HEK293 (cell line): ENCODE results near the gene MAPT.

Source experiments
- CTCF ChIA-PET: fragments of 350-600 bp; formaldehyde crosslinking; extraction: SDS; loops from one replicate; lab custom pipeline; 2021; ENCODE audit warnings: antibody characterized with exemption; lab: Yijun Ruan, JAX
- POLR2A ChIA-PET: fragments of 300-600 bp; formaldehyde crosslinking; extraction: SDS; loops from one replicate; lab custom pipeline; 2020; ENCODE audit warnings: antibody characterized with exemption, inconsistent platforms; lab: Yijun Ruan, JAX
- H3K27ac ChIP-seq: fragments of 200-500 bp; sonication (Bioruptor generic); 2 replicates; pipeline ENCODE4 v1.5.1; 2014; ENCODE audit warnings: low read depth, low read length, control low read depth, inconsistent platforms; ENCODE audit errors: extremely low read depth
- H3K36me3 ChIP-seq, 2 experiments: fragments of 200-500 bp in 1 of 2; sonication (Bioruptor generic) in 1 of 2; 1 replicate in 1 of 2; 2 replicates in 1 of 2; pipeline ENCODE4 v1.5.1; 2014 to 2017; ENCODE audit warnings: inconsistent platforms in 2 of 2, low read length in 2 of 2; ENCODE audit not compliant: control insufficient read depth in 2 of 2, insufficient read depth in 1 of 2
- H3K4me1 ChIP-seq: fragments of 200-500 bp; sonication (Bioruptor generic); 2 replicates; pipeline ENCODE4 v1.5.1; 2014; ENCODE audit warnings: mild to moderate bottlenecking, low read length, inconsistent platforms; ENCODE audit not compliant: control insufficient read depth, insufficient read depth
- H3K4me3 ChIP-seq: 2 replicates; pipeline ENCODE4 v1.5.1; 2011; ENCODE audit warnings: low read depth, mild to moderate bottlenecking, control low read depth, low read length, moderate library complexity
- H3K9me3 ChIP-seq: fragments of 200-500 bp; sonication (Bioruptor generic); 2 replicates; pipeline ENCODE4 v1.5.1; 2014; ENCODE audit warnings: low read depth, low read length, inconsistent platforms; ENCODE audit not compliant: control insufficient read depth, insufficient read depth
- KLF10 ChIP-seq: fragments of 450-650 bp; IDR thresholded peaks from 2 replicates; pipeline ENCODE4 v1.5.1; 2018; ENCODE audit warnings: missing biosample characterization, mild to moderate bottlenecking, missing genetic modification characterization
- KLF7 ChIP-seq: fragments of 450-650 bp; formaldehyde crosslinking; IDR thresholded peaks from 2 replicates; pipeline ENCODE4 v1.5.1; 2016; ENCODE audit warnings: missing biosample characterization, missing genetic modification characterization, borderline replicate concordance
- MZF1 ChIP-seq: fragments of 450-650 bp; formaldehyde crosslinking; IDR thresholded peaks from 2 replicates; pipeline ENCODE4 v1.5.1; 2017; ENCODE audit warnings: missing biosample characterization, missing genetic modification characterization, borderline replicate concordance
- PRDM10 ChIP-seq: fragments of 450-650 bp; formaldehyde crosslinking; IDR thresholded peaks from 2 replicates; pipeline ENCODE4 v1.5.1; 2016; ENCODE audit warnings: missing biosample characterization, missing genetic modification characterization
- PRDM2 ChIP-seq: fragments of 450-650 bp; formaldehyde crosslinking; IDR thresholded peaks from 2 replicates; pipeline ENCODE4 v1.5.1; 2016; ENCODE audit warnings: missing biosample characterization, missing genetic modification characterization, borderline replicate concordance
- REPIN1 ChIP-seq: fragments of 450-650 bp; formaldehyde crosslinking; IDR thresholded peaks from 2 replicates; pipeline ENCODE4 v1.5.1; 2017; ENCODE audit warnings: missing biosample characterization, missing genetic modification characterization, low read depth
- ZBTB1 ChIP-seq: fragments of 450-650 bp; formaldehyde crosslinking; IDR thresholded peaks from 2 replicates; pipeline ENCODE4 v1.5.1; 2016; ENCODE audit warnings: missing biosample characterization, missing genetic modification characterization
- ZBTB11 ChIP-seq: fragments of 450-650 bp; formaldehyde crosslinking; conservative IDR thresholded peaks from 2 replicates; pipeline ENCODE4 v1.5.1; 2016; ENCODE audit warnings: low read depth, missing biosample characterization, missing genetic modification characterization
- ZBTB20 ChIP-seq: fragments of 450-650 bp; formaldehyde crosslinking; IDR thresholded peaks from 2 replicates; pipeline ENCODE4 v1.5.1; 2016; ENCODE audit warnings: missing biosample characterization, missing genetic modification characterization
- ZFP3 ChIP-seq: fragments of 450-650 bp; formaldehyde crosslinking; IDR thresholded peaks from 2 replicates; pipeline ENCODE4 v1.5.1; 2016; ENCODE audit warnings: low read depth, missing biosample characterization, missing genetic modification characterization
- ZNF112 ChIP-seq: fragments of 450-650 bp; formaldehyde crosslinking; IDR thresholded peaks from 2 replicates; pipeline ENCODE4 v1.5.0; 2017; ENCODE audit warnings: missing biosample characterization, missing genetic modification characterization
- ZNF133 ChIP-seq: fragments of 450-650 bp; formaldehyde crosslinking; IDR thresholded peaks from 2 replicates; pipeline ENCODE4 v1.5.1; 2016; ENCODE audit warnings: missing biosample characterization, missing genetic modification characterization
- ZNF311 ChIP-seq: fragments of 450-650 bp; formaldehyde crosslinking; IDR thresholded peaks from 2 replicates; pipeline ENCODE4 v1.5.1; 2017; ENCODE audit warnings: missing biosample characterization, missing genetic modification characterization, borderline replicate concordance
- ZNF366 ChIP-seq: fragments of 450-650 bp; formaldehyde crosslinking; conservative IDR thresholded peaks from 2 replicates; pipeline ENCODE4 v1.5.1; 2016; ENCODE audit warnings: missing biosample characterization, missing genetic modification characterization
- ZNF600 ChIP-seq: fragments of 450-650 bp; formaldehyde crosslinking; IDR thresholded peaks from 2 replicates; pipeline ENCODE4 v1.5.1; 2016; ENCODE audit warnings: missing biosample characterization, missing genetic modification characterization
- ZNF621 ChIP-seq: fragments of 450-650 bp; formaldehyde crosslinking; IDR thresholded peaks from 2 replicates; pipeline ENCODE4 v1.5.1; 2017; ENCODE audit warnings: missing biosample characterization, missing genetic modification characterization
- ZNF624 ChIP-seq: fragments of 450-650 bp; formaldehyde crosslinking; IDR thresholded peaks from 2 replicates; pipeline ENCODE4 v1.5.1; 2017; ENCODE audit warnings: missing biosample characterization, missing genetic modification characterization
- ZNF776 ChIP-seq: fragments of 450-650 bp; formaldehyde crosslinking; IDR thresholded peaks from 2 replicates; pipeline ENCODE4 v1.5.0; 2017; ENCODE audit warnings: missing biosample characterization, missing genetic modification characterization, borderline replicate concordance
- ZSCAN4 ChIP-seq: fragments of 450-650 bp; formaldehyde crosslinking; IDR thresholded peaks from 2 replicates; pipeline ENCODE4 v1.5.1; 2017; ENCODE audit warnings: missing biosample characterization, missing genetic modification characterization

Gene MAPT

GRCh38 chr17:46013502-46014165, 119.3 kb downstream of the MAPT start:
- POLR2A ChIA-PET, result interaction anchor here (0.8 kb wide), 1 partner anchor 20 kb away, joined by 3 read pairs; no protein-coding TSS in a partner anchor

More at GRCh38 chr17:46013502-46014165, 119.3 kb downstream of the MAPT start:
- CTCF ChIA-PET, result interaction anchor here (0.5 to 0.8 kb wide), 3 partner anchors 92 to 374 kb away, joined by 3 to 4 read pairs (median 3); no protein-coding TSS in a partner anchor
- TF ChIP-seq ZNF621 (tag by site-specific recombination) (no peak), MZF1 (tag by site-specific recombination) (no peak), REPIN1 (tag by site-specific recombination) (no peak), ZBTB20 (tag by site-specific recombination) (no peak), PRDM2 (tag by site-specific recombination) (no peak), PRDM10 (tag by site-specific recombination) (no peak), ZBTB1 (tag by site-specific recombination) (no peak), ZNF600 (tag by site-specific recombination) (no peak), ZNF624 (tag by site-specific recombination) (no peak), ZNF311 (no peak), ZNF112 (tag by site-specific recombination) (no peak), KLF10 (tag by site-specific recombination) (no peak), ZSCAN4 (no peak), ZNF776 (tag by site-specific recombination) (no peak), KLF7 (no peak), ZFP3 (tag by site-specific recombination) (no peak), ZNF133 (tag by site-specific recombination) (no peak), ZNF366 (tag by site-specific recombination) (no peak), ZBTB11 (tag by site-specific recombination) (no peak)
- H3K4me1 ChIP-seq, result no peaks in the 10 kb centered on the region
- no peaks in the 10 kb centered on the region for H3K9me3 ChIP-seq
- H3K36me3 ChIP-seq, result no peaks in the 10 kb centered on the region; a peak in 1 of 3 replicates
- H3K27ac ChIP-seq, result no peak overlapping the region
- no peak overlapping the region for H3K4me3 ChIP-seq
